MCF 10A (cell line): Measurements from ENCODE around the gene GPRC5C. TPM values are rescaled to one million over a fixed set of nuclear protein-coding genes. Genes with fewer than 3 reads are reported as not detected.

Source experiments
- BruUV-seq: library from RNA; stranded (reverse); fragments of 400-500 nt; replicated peaks from 2 replicates; lab custom pipeline; 2021; lab: Mats Ljungman, UMichigan
- CTCF ChIA-PET: fragments of 300-600 bp; sonication (Branson Sonifier 250); formaldehyde crosslinking; extraction: SDS; loops from one replicate; lab custom pipeline; 2021; ENCODE audit warnings: antibody characterized with exemption, inconsistent platforms; lab: Yijun Ruan, JAX
- POLR2A ChIA-PET: fragments of 300-600, 350-650 bp; sonication (Branson Sonifier 250); formaldehyde crosslinking; extraction: SDS; loops from one replicate; lab custom pipeline; 2020; ENCODE audit warnings: antibody characterized with exemption, inconsistent platforms; lab: Yijun Ruan, JAX
- DNase-seq: peaks from one replicate; pipeline ENCODE4 v3.0.0-alpha.2; 2018; ENCODE audit not compliant: unreplicated experiment
- H3K27ac Mint-ChIP-seq: one replicate; pipeline ENCODE4 v1.8.0; 2022; ENCODE audit warnings: mild to moderate bottlenecking, low read depth, mixed read lengths; ENCODE audit not compliant: unreplicated experiment
- H3K27me3 Mint-ChIP-seq: one replicate; pipeline ENCODE4 v1.8.0; 2022; ENCODE audit warnings: mixed read lengths; ENCODE audit not compliant: insufficient read depth, unreplicated experiment
- H3K36me3 Mint-ChIP-seq: one replicate; pipeline ENCODE4 v1.8.0; 2022; ENCODE audit warnings: mild to moderate bottlenecking, moderate library complexity, mixed read lengths; ENCODE audit not compliant: insufficient read depth, unreplicated experiment
- H3K4me1 Mint-ChIP-seq: one replicate; pipeline ENCODE4 v1.8.0; 2022; ENCODE audit warnings: mixed read lengths; ENCODE audit not compliant: insufficient read depth, unreplicated experiment
- H3K4me3 Mint-ChIP-seq: one replicate; pipeline ENCODE4 v1.8.0; 2022; ENCODE audit warnings: mild to moderate bottlenecking, moderate library complexity, mixed read lengths; ENCODE audit not compliant: unreplicated experiment
- H3K9me3 Mint-ChIP-seq: one replicate; pipeline ENCODE4 v1.8.0; 2022; ENCODE audit warnings: mixed read lengths; ENCODE audit not compliant: unreplicated experiment
- CTCF ChIP-seq: fragments of 200-600 bp; IDR thresholded peaks from one replicate; pipeline ENCODE4 v1.8.0; 2022; ENCODE audit warnings: antibody characterized with exemption, mild to moderate bottlenecking; ENCODE audit not compliant: unreplicated experiment
- intact Hi-C: fragments of 100-400 bp; cut with micrococcal nuclease; formaldehyde crosslinking; loops from 2 replicates; pipeline ENCODE4 v1.14.1; 2022
- total RNA-seq: library from RNA; stranded (reverse); gene quantifications from 2 replicates; pipeline ENCODE4 v1.2.3, GENCODE V29; 2022

Gene GPRC5C
- total RNA-seq, 1 experiment from 2014 or later, result 17.7 TPM

- Mint-ChIP-seq H3K4me3 (no peak overlapping the region), H3K9me3 (no peaks in the 10 kb centered on the region), H3K36me3 (peaks cover 13% of the 10 kb centered on the region), H3K4me1 (peaks cover 34% of the 10 kb centered on the region), H3K27me3 (no peaks in the 10 kb centered on the region), H3K27ac (no peak overlapping the region)
- no TSS peak for BruUV-seq
- DNase-seq, result no peak
- ChIA-PET CTCF (interaction anchor here (1.1 to 7.3 kb wide), 3 partner anchors 9 to 153 kb away, joined by 3 to 49 read pairs (median 43); no protein-coding TSS in a partner anchor), POLR2A (interaction anchor here (0.6 to 1.5 kb wide), 4 partner anchors 8 to 811 kb away, joined by 3 to 4 read pairs (median 4); no protein-coding TSS in a partner anchor)
- TF ChIP-seq CTCF, result no peak
- intact Hi-C loops, result no loop called here
These were observed 16.9 kb downstream of the GPRC5C start for GRCh38 chr17:74448756-74449155.

- no peak for TF ChIP-seq CTCF
- H3K9me3 Mint-ChIP-seq, result no peaks in the 10 kb centered on the region
- intact Hi-C loops, result no loop called here
- peaks cover 13% of the 10 kb centered on the region for H3K36me3 Mint-ChIP-seq
- ChIA-PET POLR2A (no interaction called here), CTCF (interaction anchor here (1.1 to 7.3 kb wide), 2 partner anchors 69 to 153 kb away, joined by 3 to 43 read pairs; no protein-coding TSS in a partner anchor)
- BruUV-seq, result no TSS peak
- DNase-seq, result no peak
- no peaks in the 10 kb centered on the region for H3K27me3 Mint-ChIP-seq
- no peak overlapping the region for H3K4me3 Mint-ChIP-seq
- no peak overlapping the region for H3K27ac Mint-ChIP-seq
- H3K4me1 Mint-ChIP-seq, result peaks cover 28% of the 10 kb centered on the region
These were observed 17.4 kb downstream of the GPRC5C start for GRCh38 chr17:74449306-74449705.

- CTCF ChIA-PET, result interaction anchor here (3.3 to 7.3 kb wide), 2 partner anchors 70 to 82 kb away, joined by 15 to 43 read pairs; partner anchors contain the start of gene GPR142
- Mint-ChIP-seq H3K36me3 (peaks cover 12% of the 10 kb centered on the region), H3K4me3 (no peak overlapping the region), H3K9me3 (no peaks in the 10 kb centered on the region), H3K27me3 (no peaks in the 10 kb centered on the region), H3K27ac (no peak overlapping the region), H3K4me1 (peaks cover 25% of the 10 kb centered on the region)
- BruUV-seq, result no TSS peak
- TF ChIP-seq CTCF, result no peak
- intact Hi-C loops, result no loop called here
- DNase-seq, result no peak
- POLR2A ChIA-PET, result no interaction called here
These were observed 17.9 kb downstream of the GPRC5C start for GRCh38 chr17:74449773-74450172.

GRCh38 chr17:74450231-74450630, 18.3 kb downstream of the GPRC5C start:
- no peak for TF ChIP-seq CTCF
- Mint-ChIP-seq H3K9me3 (no peaks in the 10 kb centered on the region), H3K27me3 (no peaks in the 10 kb centered on the region), H3K36me3 (peaks cover 9% of the 10 kb centered on the region), H3K27ac (no peak overlapping the region), H3K4me1 (peaks cover 25% of the 10 kb centered on the region), H3K4me3 (no peak overlapping the region)
- CTCF ChIA-PET, result interaction anchor here (0.6 to 3.3 kb wide), 4 partner anchors 11 to 82 kb away, joined by 3 to 19 read pairs (median 10); partner anchors contain the start of gene GPR142
- BruUV-seq, result no TSS peak
- intact Hi-C loops, result no loop called here
- DNase-seq, result no peak
- POLR2A ChIA-PET, result interaction anchor here (1.3 kb wide), 1 partner anchor 20 kb away, joined by 9 read pairs; no protein-coding TSS in a partner anchor
